K562 (cell line): ENCODE results near the gene BTNL8. TPM values are rescaled to one million over a fixed set of nuclear protein-coding genes. Genes with fewer than 3 reads are reported as not detected.

ENCODE experiments used
- ATAC-seq: fragments of 200-7000 bp; cut with Tn5 transposase; 3 replicates; pipeline ENCODE4 v1.9.1; 2020; ENCODE audit warnings: moderate library complexity
- BruUV-seq: library from RNA; stranded (reverse); fragments of 400-500 nt; replicated peaks from 2 replicates; lab custom pipeline; 2021; lab: Mats Ljungman, UMichigan
- CTCF ChIA-PET: fragments of 300-600 bp; formaldehyde crosslinking; extraction: SDS; loops from one replicate; lab custom pipeline; 2021; ENCODE audit warnings: low intra/inter-chr PET ratio; lab: Yijun Ruan, JAX
- POLR2A ChIA-PET: fragments of 300-600, 350-650 bp; sonication (Branson Sonifier 250); formaldehyde crosslinking; extraction: SDS; loops from one replicate; lab custom pipeline; 2021; ENCODE audit warnings: antibody characterized with exemption, inconsistent platforms; lab: Yijun Ruan, JAX
- DNase-seq, 4 experiments: peaks; one replicate each; pipeline versions ENCODE4 v3.0.0 to v3.0.0-alpha.2; 2011 to 2018; ENCODE audit warnings: low spot score in 3 of 4, mixed read lengths in 3 of 4; ENCODE audit errors: extremely low read depth in 1 of 4
- FAIRE-seq: peaks from 2 replicates; lab custom pipeline; 2011; peaks lifted over from hg19 to GRCh38; lab: Jason Lieb, UNC
- H2AFZ ChIP-seq: 2 replicates; pipeline ENCODE4 v1.6.0; 2011; ENCODE audit warnings: low read depth, low read length, control low read depth, inconsistent platforms
- H3K27ac ChIP-seq: fragments of 200-600 bp; 3 replicates; pipeline ENCODE4 v1.8.0; 2011; ENCODE audit warnings: low read depth, mild to moderate bottlenecking, control low read depth, inconsistent platforms, low read length, moderate library complexity, mixed read lengths; ENCODE audit errors: extremely low read depth
- H3K27me3 ChIP-seq, 2 experiments: fragments of 300-600 bp in 1 of 2; 2 replicates in 1 of 2; 3 replicates in 1 of 2; pipeline versions ENCODE4 v1.6.0 to v1.8.0; 2011; ENCODE audit warnings: inconsistent platforms in 2 of 2, low read length in 2 of 2, mild to moderate bottlenecking in 1 of 2, mixed read lengths in 1 of 2, moderate library complexity in 1 of 2; ENCODE audit not compliant: control insufficient read depth in 2 of 2, insufficient read depth in 2 of 2
- H3K36me3 ChIP-seq: fragments of 300-600 bp; 3 replicates; pipeline ENCODE4 v1.8.0; 2011; ENCODE audit warnings: mild to moderate bottlenecking, low read length, inconsistent platforms; ENCODE audit not compliant: control insufficient read depth, insufficient read depth
- H3K4me1 ChIP-seq, 2 experiments: fragments of 200-600 bp in 1 of 2; replicated peaks in 1 of 2; 2 replicates in 1 of 2; 3 replicates in 1 of 2; pipeline versions ENCODE4 v1.5.1 to v1.8.0; 2011; ENCODE audit warnings: inconsistent platforms in 2 of 2, low read length in 2 of 2, mild to moderate bottlenecking in 1 of 2, mixed read lengths in 1 of 2, moderate library complexity in 1 of 2; ENCODE audit not compliant: control insufficient read depth in 2 of 2, insufficient read depth in 2 of 2
- H3K4me2 ChIP-seq: 2 replicates; pipeline ENCODE4 v1.6.1; 2011; ENCODE audit warnings: low read length, control low read depth, inconsistent platforms, mixed read lengths; ENCODE audit not compliant: insufficient read depth
- H3K4me3 ChIP-seq: fragments of 200-600 bp; sonication (generic), shearing (Covaris generic); 2 replicates; pipeline ENCODE4 v1.5.1; 2016; ENCODE audit warnings: control low read depth, inconsistent platforms
- H3K79me2 ChIP-seq: fragments of 200-600 bp; 3 replicates; pipeline ENCODE4 v1.8.0; 2011; ENCODE audit warnings: low read length, inconsistent platforms; ENCODE audit not compliant: control insufficient read depth, insufficient read depth
- H3K9ac ChIP-seq, 2 experiments: 2 replicates each; pipeline versions ENCODE4 v1.6.0 to v1.6.1; 2011; ENCODE audit warnings: low read depth in 2 of 2, low read length in 2 of 2, control low read depth in 1 of 2, inconsistent platforms in 1 of 2, mild to moderate bottlenecking in 1 of 2, mixed read lengths in 1 of 2; ENCODE audit not compliant: insufficient read depth in 1 of 2
- H3K9me1 ChIP-seq: one replicate; pipeline ENCODE4 v1.6.0; 2011; ENCODE audit warnings: inconsistent platforms, mild to moderate bottlenecking, low read length, moderate library complexity; ENCODE audit not compliant: control insufficient read depth, insufficient read depth
- H3K9me3 ChIP-seq: replicated peaks from 2 replicates; pipeline ENCODE4 v1.5.1; 2011; ENCODE audit warnings: low read depth, low read length, inconsistent platforms; ENCODE audit not compliant: control insufficient read depth, insufficient read depth
- H4K20me1 ChIP-seq: replicated peaks from 2 replicates; pipeline ENCODE4 v1.6.1; 2011; ENCODE audit warnings: low read length, inconsistent platforms, mixed read lengths; ENCODE audit not compliant: control insufficient read depth, insufficient read depth
- CTBP1 ChIP-seq: fragments of 450-650 bp; IDR thresholded peaks from 2 replicates; pipeline ENCODE4 v1.6.1; 2016; ENCODE audit warnings: borderline replicate concordance
- POLR3A ChIP-seq: IDR thresholded peaks from 2 replicates; pipeline ENCODE4 v1.6.1; 2011; ENCODE audit warnings: borderline replicate concordance, mild to moderate bottlenecking, moderate library complexity; ENCODE audit not compliant: insufficient read length, insufficient read depth; ENCODE audit errors: extremely low read depth
- RBBP5 ChIP-seq: fragments of 200-600 bp; sonication (generic); IDR thresholded peaks from 2 replicates; pipeline ENCODE4 v1.6.1; 2012; ENCODE audit warnings: borderline replicate concordance, mild to moderate bottlenecking, low read length, control low read depth, inconsistent platforms; ENCODE audit not compliant: insufficient read depth, poor library complexity, severe bottlenecking
- SMC3 ChIP-seq: conservative IDR thresholded peaks from 2 replicates; pipeline ENCODE4 v1.6.1; 2011; ENCODE audit warnings: low read depth, low read length, improper control_type of control experiment; ENCODE audit not compliant: insufficient read depth
- ZBTB43 ChIP-seq: sonication (generic); formaldehyde crosslinking; IDR thresholded peaks from 2 replicates; pipeline ENCODE4 v1.8.0; 2023; ENCODE audit warnings: mild to moderate bottlenecking, missing genetic modification reagents
- ZKSCAN3 ChIP-seq: fragments of 250-450 bp; sonication (Bioruptor Pico); IDR thresholded peaks from 2 replicates; pipeline ENCODE4 v1.4.0; 2020
- ZNF518B ChIP-seq: fragments of 250-450 bp; sonication (Bioruptor Pico); IDR thresholded peaks from 2 replicates; pipeline ENCODE4 v1.5.0; 2021; ENCODE audit warnings: mild to moderate bottlenecking, moderate library complexity
- whole genome bisulfite sequencing: fragments of 100-300 bp; shearing (Covaris generic); methylation state at CpG from one replicate; pipeline ENCODE4 v1.1.6; 2016; ENCODE audit warnings: low coverage, mixed read lengths; ENCODE audit not compliant: insufficient coverage; ENCODE audit errors: missing lambda C conversion rate; 5-methylcytosine and 5-hydroxymethylcytosine counted together
- in situ Hi-C: fragments of 300-500 bp; cut with MboI; formaldehyde crosslinking; loops from 4 replicates; pipeline ENCODE4 v1.15.0; 2018; ENCODE audit warnings: inconsistent platforms, mixed read lengths
- intact Hi-C: fragments of 100-400 bp; cut with micrococcal nuclease; formaldehyde crosslinking; loops from 2 replicates; pipeline ENCODE4 v1.14.2; 2022
- polyA plus RNA-seq, 8 experiments: library from polyadenylated mRNA; depleted of rRNA in 4 of 8; stranded (reverse) in 5 of 8; unstranded in 3 of 8; fragments of >200 nt; fragmentation: Nextera tagmentation in 2 of 8; fragmentation: Illumina TruSeq in 1 of 8; extraction: Ambion mirVana in 2 of 8; extraction: Trizol in 1 of 8; gene quantifications; 2 replicates each; pipeline versions ENCODE4 v1.2.1 to v1.2.3, GENCODE V29; 2011 to 2014; ENCODE audit warnings: inconsistent platforms in 1 of 8, missing spikeins in 1 of 8
- total RNA-seq, 7 experiments: library from RNA; depleted of rRNA in 6 of 7; stranded (reverse); fragments of >200 nt in 6 of 7; fragmentation: Illumina TruSeq in 2 of 7; extraction: Trizol in 2 of 7; gene quantifications; 2 replicates each; pipeline versions ENCODE4 v1.2.1 to v1.2.3, GENCODE V29; 2011 to 2021; ENCODE audit warnings: low replicate concordance in 1 of 7

Gene BTNL8
- total and polyA plus RNA-seq, 9 of the 15 experiments (the other 6 are each of a cell fraction or from before 2014, with no cell fraction given), result 0.04 to 0.18 (median 0.07) TPM; not detected in 6

- no CpG with 5 or more reads among the region's 31 CpGs for WGBS
- H3K27ac ChIP-seq, result no peak overlapping the region
- H3K4me1 ChIP-seq, result no peaks in the 10 kb centered on the region
- no peak overlapping the region for H3K4me2 ChIP-seq
- ChIA-PET CTCF (no interaction called here), POLR2A (no interaction called here)
- no peaks in the 10 kb centered on the region for H3K9me3 ChIP-seq
- H3K36me3 ChIP-seq, result no peaks in the 10 kb centered on the region
- no peaks in the 10 kb centered on the region for H3K9me1 ChIP-seq
- no TSS peak for BruUV-seq
- FAIRE-seq (no peak), ATAC-seq (no peak), DNase-seq (no peak)
- intact Hi-C loops, result no loop called here
- no peak overlapping the region for H2AFZ ChIP-seq
- no peak overlapping the region for H3K9ac ChIP-seq
- no peaks in the 10 kb centered on the region for H4K20me1 ChIP-seq
- H3K4me3 ChIP-seq, result no peak overlapping the region
- H3K79me2 ChIP-seq, result no peaks in the 10 kb centered on the region
- in situ Hi-C loops, result no loop called here
- TF ChIP-seq RBBP5, result no peak
- TF ChIP-seq CTBP1, result no peak
- no peak for TF ChIP-seq ZNF518B
- no peak for TF ChIP-seq POLR3A
- TF ChIP-seq SMC3, result no peak
- TF ChIP-seq ZKSCAN3 (CRISPR knock-in tag), result no peak
- TF ChIP-seq ZBTB43 (CRISPR knock-in tag), result no peak
- H3K27me3 ChIP-seq, result no peaks in the 10 kb centered on the region
Measured at GRCh38 chr5:180970336-180970735, 71.4 kb downstream of the BTNL8 start.
